Ammon's horn (tissue), 1 donor: ENCODE measurements around the gene WDFY4.
"Not testable (repeated sequence)": the region's sequence is repeated elsewhere in the genome, so short reads cannot be mapped to it uniquely, and the experiment has no call there.

Source experiments
- DNase-seq: peaks from one replicate; pipeline ENCODE4 v3.0.0-alpha.2; 2016; ENCODE audit warnings: low spot score

WDFY4 gene, protein sequence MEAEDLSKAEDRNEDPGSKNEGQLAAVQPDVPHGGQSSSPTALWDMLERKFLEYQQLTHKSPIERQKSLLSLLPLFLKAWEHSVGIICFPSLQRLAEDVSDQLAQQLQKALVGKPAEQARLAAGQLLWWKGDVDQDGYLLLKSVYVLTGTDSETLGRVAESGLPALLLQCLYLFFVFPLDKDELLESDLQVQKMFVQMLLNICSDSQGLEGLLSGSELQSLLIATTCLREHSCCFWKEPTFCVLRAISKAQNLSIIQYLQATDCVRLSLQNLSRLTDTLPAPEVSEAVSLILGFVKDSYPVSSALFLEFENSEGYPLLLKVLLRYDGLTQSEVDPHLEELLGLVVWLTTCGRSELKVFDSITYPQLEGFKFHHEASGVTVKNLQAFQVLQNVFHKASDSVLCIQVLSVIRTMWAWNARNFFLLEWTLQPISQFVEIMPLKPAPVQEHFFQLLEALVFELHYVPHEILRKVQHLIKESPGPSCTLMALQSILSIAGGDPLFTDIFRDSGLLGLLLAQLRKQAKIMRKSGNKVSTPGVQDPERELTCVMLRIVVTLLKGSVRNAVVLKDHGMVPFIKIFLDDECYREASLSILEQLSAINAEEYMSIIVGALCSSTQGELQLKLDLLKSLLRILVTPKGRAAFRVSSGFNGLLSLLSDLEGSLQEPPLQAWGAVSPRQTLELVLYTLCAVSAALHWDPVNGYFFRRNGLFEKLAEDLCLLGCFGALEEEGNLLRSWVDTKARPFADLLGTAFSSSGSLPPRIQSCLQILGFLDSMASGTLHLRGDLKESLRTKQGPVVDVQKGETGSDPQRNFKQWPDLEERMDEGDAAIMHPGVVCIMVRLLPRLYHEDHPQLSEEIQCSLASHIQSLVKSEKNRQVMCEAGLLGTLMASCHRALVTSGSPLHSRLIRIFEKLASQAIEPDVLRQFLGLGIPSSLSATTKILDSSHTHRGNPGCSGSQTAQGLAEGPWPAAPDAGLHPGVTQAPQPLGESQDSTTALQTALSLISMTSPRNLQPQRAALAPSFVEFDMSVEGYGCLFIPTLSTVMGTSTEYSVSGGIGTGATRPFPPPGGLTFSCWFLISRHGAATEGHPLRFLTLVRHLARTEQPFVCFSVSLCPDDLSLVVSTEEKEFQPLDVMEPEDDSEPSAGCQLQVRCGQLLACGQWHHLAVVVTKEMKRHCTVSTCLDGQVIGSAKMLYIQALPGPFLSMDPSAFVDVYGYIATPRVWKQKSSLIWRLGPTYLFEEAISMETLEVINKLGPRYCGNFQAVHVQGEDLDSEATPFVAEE (N-terminal part only)

DNA sequence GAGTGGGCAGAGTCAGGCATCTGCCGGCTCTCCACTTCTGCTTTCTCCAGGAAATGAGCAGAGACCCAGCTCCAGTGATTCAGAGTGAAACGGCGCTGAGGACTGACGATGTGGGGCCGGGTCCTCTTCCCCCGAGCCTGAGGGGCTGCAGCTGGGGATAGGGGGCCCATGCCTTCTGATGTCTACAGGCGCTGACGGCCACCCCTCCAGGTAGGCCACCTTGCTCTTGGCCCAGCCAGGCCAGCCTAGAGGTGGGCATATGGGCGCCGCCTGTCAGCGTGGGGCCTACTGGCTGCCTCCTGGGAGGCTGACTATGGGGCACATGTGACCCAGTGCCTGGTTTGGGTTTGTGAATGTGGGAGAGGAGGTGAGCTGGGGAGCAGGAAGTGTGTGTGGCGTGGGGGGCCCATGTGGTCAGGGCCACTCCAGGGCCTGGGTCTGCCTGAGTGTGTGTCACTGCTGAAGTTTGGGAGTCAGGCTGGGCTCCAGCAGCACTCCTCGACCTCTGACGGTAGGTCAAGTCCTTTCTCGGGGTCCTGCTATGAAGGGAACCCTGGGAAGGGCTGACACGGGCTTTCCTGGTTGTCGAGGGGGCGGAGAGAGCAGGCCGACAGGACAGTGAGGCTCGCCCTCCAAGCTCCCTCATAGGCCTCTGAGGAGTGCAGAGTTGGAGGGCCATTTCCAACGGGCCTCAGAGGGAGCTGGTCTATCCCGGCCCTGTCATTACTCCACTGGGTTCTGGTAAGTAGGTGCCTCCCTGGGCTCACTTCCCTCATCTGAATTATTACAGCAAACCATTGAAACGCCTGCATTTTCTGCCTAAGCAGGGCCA lies at the start of gene WDFY4:
WDFY4 (plus strand) TSS at position 82 of the 832 bp plus-strand sequence. CDS start 24,860 bp downstream, outside the sequence.
- peak; percentile 44 for DNase-seq

DNA sequence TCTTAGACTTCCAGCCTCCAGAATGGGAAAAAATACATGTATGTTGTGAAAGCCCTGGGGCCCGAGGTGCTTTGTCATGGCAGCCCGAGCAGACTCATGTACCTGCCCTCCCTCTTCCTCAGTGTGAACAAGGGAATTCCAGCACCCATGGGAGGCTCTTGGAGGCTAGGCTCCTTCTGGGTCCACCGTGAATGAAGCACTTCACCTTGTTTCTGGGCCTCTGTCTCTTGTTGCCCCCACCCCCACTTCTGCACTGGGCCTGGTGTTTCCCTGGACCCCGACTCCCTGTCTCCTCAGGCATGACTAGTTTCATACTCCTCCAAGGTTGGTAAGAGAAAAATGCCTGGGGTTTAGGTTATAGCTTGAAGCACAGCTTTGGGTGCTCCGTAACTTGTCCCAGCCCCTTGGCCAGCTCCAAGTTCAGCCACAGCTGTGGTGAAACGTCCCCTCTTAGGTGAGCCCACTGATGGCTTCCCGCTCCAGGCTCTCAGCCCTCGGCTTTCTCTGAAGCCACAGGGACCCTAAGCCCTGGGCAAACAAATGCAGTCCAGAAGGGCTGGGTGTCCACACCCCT lies 49.6 kb upstream of the WDFY4 start:
- DNase-seq = no peak

DNA sequence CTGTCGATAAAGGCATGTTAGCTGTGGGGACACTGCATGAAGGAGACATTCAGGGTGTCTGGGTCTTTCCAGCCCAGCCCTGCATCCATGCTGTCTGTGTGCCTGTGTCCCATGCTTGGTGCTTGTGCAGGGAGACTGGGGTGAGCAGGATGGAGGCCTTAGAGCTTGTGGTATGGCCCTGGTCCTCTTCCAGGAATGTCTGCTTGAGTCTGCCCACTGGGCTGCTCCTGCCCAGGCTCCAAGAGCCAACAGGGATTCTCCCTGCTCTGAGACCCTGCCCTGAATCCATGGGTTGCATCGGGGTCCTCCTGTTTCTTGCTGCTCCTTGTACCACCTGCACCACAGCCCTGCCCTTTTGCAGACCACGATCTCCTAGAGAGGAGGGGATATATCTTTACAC lies 48.4 kb upstream of the WDFY4 start:
- DNase-seq = no peak

GRCh38 chr10:48636901-48637300 lies 47.8 kb upstream of the WDFY4 start:
- no peak for DNase-seq

DNA sequence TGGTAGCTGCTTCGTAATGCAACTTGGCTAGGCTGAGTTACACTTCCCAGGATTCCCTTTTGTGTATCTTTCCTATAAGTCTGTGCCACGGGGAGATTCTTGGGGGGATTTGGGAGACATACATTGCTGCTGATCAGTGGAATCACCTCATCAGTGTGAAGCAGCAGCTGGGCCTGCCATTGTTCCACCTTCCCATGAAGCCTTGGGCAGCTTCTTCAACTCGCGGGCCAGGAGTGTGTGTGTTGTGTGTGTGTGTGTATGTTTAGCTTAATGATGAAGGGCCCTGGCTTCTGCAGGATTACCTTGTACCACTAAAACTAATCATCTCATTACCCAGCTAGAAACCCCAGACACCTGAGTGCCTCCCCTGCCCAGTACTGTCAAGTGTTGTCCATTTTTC lies 46.5 kb upstream of the WDFY4 start:
- no peak for DNase-seq

DNA sequence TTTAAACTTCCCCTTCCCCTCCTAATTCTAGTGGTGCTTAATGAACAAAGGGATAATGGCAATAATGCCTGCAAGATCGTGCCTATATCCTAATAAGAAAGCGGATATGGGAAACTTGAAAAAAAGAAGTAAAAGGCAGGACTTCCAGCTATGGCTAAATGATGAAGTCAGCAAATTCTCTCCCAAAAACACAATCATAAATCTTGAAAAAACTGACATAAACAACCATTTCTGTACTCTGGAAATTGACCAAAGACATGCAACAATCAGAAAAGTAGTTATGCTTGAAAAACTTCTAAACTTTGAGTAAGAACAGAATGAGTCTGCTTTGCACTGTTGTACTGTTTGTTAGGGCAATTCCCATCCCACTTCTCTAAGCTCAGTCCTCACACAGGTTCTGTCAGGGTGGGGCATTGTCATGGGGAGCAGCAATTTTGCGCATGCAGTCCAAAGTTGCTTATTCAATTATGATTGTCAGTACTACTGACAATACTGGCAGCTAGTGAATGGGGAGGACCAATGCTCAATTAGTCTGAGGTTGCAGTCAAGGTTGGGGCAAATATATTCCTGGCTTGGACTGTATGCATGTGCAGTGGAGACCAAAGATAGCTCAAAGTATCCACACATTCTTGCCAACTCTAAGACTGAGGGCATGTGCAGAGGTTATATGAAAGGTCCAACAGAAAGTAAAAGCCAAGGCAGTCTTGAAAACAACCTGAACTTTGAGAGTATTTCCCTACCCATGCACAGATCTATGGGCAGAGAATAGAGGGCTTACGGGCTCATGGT lies 45.7 kb upstream of the WDFY4 start:
- DNase-seq = no peak

DNA sequence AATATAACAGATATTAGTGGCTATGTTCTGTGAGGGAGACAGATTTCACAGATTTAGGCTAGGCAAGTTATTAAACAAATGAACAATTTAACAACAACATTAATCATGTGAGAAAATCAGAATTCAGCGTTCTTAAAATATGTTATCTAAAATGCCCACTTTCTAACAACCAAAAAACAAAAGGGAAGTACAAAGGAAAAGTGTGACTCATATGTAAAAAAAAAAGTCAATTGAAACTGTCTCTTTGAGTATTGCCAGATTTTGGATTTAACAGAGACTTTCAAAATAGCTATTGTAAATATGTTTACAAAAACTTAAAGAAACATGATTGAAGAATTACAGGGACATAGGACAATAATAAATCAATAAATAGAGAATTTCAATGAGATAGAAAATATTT lies 45.0 kb upstream of the WDFY4 start:
- no peak for DNase-seq

- DNase-seq = no peak
Observed at GRCh38 chr10:48640326-48640725, 44.3 kb upstream of the WDFY4 start.

DNA sequence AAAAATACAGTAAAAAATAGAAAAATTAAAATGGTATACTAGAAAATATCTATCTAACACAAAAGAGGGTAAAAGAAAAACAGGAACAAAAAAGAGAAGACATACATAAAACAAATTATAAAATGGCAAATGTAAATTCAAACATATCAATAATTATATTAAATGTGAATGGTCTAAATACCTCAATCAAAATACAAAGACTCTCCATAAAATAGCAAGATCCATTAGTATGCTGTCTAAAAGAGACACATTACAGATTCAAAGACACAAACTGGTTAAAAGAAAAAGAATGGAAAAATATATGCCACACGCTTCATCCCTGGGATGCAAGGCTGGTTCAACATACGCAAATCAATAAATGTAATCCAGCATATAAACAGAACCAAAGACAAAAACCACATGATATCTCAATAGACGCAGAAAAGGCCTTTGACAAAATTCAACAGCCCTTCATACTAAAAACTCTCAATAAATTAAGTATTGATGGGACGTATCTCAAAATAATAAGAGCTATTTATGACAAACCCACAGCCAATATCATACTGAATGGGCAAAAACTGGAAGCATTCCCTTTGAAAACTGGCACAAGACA lies 43.5 kb upstream of the WDFY4 start:
- DNase-seq = not testable (repeated sequence)

GRCh38 chr10:48645600-48645999 lies 39.1 kb upstream of the WDFY4 start:
- DNase-seq = no peak

DNA sequence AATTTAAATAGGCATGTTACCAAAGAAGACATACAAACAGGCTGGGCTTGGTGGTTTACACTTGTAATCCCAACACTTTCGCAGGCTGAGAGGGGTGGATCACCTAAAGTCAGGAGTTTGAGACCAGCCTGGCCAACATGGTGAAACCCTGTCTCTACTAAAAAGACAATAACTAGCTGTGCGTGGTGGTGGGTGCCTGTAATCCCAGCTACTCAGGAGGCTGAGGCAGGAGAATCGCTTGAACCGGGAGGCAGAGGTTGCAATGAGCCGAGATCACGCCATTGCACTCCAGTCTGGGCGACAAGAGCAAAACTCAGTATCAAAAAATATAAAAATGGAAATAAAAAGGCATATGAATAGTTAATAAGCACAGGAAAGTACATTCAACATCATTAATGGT lies 37.6 kb upstream of the WDFY4 start:
- DNase-seq = not testable (repeated sequence)

DNA sequence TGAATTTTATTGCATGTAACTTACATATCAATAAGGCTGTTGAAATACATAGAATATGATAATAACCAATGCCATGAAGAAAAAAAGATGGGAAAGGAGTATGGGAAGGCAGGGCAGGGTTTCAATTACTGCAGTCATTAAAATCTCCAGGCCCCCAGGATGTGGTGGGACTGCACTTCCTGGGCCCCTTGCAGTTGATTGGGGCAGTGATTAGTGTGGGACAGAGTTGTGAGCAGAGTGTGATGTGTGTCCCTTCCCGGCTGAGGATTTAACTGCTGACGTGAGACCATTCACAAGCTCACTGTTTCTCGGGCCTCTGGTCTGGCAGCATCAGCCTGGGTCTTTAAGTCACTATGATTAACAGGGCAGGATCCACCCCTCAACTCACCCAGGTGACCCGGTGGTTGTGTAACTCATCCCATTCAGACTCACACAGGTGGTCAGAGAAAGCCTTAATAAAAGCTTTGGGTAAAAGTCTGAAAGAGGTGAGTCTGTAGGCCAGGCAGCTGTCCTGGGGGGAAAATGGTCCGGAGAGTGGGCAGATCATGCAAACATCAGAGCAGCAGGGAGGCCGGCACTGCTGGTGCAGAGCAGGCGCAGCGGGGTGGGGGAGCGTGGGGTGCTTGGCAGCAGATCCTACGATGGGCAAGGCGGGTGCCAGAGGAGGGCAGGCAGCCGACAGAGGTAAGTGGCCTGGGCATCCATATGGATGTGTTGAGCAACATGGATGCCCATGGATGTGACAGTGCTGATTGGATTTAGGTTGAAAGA lies 36.3 kb upstream of the WDFY4 start:
- DNase-seq = no peak

- DNase-seq = peak; percentile 69
Observed at GRCh38 chr10:48649349-48649944, 35.2 kb upstream of the WDFY4 start.

GRCh38 chr10:48651293-48651692 lies 33.4 kb upstream of the WDFY4 start:
- no peak for DNase-seq

- no peak for DNase-seq
Observed at GRCh38 chr10:48651839-48652238, 32.8 kb upstream of the WDFY4 start.

- no peak for DNase-seq
Observed at GRCh38 chr10:48652344-48652743, 32.3 kb upstream of the WDFY4 start.

GRCh38 chr10:48653347-48653746 lies 31.3 kb upstream of the WDFY4 start:
- DNase-seq = no peak

DNA sequence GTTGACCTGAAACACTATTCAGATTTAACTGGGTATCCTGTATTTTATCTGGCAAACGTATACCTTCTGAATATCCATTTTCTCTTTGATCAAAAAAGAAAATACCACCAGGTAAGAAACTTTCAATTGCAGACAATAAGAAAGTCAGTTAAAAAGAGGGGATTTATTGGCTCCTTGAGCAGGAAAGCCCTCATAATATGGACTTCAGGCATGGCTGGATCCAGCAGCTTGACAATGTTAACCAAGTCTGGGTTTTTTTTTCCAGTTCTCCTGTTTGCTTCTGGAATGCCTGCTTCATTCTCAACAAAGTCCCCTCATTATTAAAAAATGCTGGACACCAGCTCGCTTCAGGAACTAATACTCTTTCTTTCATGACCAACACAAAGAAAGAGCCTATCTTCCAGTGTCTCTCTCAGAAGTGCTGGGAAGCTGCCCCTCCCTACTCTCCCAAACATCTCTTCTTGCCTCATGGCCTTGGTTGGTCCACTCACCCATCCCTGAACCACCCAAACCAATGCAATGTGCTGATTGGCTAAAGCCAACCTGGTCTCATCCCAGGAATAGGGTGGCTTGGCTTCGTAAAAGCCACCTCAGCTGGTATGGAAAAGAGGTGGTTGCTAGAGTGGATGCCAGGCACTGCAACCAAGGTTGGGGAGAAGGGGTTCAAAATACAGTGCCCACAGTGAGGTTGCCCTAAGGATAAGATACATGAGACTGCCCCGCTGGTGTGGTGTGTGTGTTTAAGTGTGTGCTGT lies 30.6 kb upstream of the WDFY4 start:
- DNase-seq = no peak
